GM19328 (cell line): ENCODE results near the gene CPOX.
"Not testable (repeated sequence)": the region's sequence is repeated elsewhere in the genome, so short reads cannot be mapped to it uniquely, and the experiment has no call there.

ENCODE experiments used
- ATAC-seq: cut with Tn5 transposase; IDR thresholded peaks from one replicate; pipeline ENCODE4 v1.9.1; 2021; ENCODE audit warnings: mild to moderate bottlenecking, moderate library complexity; ENCODE audit not compliant: unreplicated experiment

The CPOX gene

DNA sequence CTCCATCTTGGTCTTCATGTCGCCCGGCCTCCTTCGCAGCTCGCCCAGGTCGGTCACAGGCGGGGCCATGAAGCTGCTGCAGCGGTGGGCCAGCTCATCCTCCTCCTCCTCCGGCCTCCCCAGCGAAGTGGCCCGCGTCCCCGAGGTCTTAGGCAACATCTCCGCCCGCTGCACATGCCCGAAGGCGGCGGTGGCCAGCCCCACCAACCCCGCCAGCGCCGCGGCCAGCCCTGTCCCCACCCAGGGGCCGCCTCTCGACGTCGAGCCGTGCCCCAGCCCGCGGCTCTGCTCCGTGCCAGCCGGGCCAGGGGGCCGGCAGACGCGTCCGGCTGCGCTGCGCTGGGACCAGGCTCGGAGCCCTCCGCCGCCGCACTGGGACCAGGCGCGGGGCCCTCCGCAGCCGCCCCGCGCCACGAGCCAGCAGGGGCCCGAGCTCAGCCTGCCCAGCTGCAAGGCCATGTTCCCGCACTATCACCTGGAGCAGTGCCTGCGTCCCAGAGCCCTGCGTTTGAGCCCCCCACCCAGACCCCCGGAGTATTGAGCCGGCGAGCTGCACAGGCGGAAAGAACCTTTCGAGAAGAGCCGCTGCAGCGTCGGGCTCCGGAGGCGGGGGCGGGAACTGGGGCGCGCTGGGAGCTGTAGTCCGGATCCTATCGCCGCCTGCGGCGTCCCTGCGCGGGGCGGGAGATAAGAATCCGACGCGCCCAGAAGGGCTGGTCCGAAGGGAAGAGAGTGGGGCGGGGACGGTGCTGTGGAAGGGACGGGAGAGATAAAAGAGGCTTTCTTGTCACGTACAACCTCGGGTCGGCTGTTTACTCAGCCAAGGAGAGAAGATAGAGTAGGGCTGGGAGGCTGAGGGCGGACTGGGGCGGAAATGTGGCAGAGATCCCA is at the start of gene CPOX:
Gene CPOX, minus strand, starts transcription at position 566 of the 891 bp plus-strand sequence. Its CDS starts 107 bp downstream, at position 459.
- ATAC-seq: peak; percentile 89

DNA sequence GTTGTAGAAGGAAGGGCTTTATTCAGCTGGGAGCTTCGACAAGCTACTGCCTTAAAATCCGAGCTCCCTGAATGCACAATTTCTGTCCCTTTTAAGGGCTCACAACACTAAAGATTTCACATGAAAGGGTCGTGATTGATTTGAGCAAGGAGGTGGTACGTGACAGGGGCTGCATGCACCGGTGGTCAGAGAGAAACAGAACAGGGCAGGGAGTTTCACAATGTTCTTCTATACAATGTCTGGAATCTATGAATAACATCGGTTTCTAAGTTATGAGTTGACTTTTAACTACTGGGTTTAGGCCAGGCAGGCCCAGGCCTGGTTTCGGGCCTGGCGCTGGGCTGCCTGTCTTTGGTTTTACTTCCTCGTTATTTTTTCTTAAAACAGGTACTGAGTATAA is 49.4 kb upstream of the CPOX start:
- ATAC-seq: not testable (repeated sequence)

DNA sequence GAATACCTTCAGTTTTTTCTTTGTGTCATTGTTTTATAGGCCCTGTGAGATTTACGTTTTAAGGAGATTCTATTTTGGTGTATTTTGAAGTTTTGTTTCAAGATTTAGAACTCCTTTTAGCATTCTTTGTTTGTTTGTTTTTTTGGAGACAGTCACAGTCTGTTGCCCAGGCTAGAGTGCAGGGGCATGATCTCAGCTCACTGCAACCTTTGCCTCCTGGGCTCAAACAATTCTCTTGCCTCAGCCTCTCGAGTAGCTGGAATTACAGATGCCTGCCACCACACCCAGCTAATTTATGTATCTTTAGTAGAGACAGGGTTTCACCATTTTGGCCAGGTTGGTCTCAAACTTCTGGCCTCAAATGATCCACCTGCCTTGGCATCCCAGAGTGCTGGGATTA is 48.3 kb upstream of the CPOX start:
- not testable (repeated sequence) for ATAC-seq

DNA sequence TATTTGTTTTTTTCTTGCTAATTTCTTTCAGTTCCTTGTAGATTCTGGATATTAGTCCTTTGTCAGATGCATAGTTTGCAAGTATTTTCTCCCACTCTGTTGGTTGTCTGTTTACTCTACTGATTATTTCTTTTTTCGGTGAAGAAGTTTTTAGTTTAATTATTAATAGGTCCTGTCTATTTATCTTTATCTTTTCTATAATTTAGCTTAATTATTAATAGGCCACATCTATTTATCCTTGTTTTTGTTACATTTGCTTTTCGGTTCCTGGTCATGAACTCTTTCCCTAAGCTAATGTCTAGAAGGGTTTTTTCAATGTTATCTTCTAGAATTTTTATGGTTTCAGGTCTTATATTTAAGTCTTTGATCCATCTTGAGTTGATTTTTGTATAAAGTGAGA is 45.1 kb upstream of the CPOX start:
- not testable (repeated sequence) for ATAC-seq

DNA sequence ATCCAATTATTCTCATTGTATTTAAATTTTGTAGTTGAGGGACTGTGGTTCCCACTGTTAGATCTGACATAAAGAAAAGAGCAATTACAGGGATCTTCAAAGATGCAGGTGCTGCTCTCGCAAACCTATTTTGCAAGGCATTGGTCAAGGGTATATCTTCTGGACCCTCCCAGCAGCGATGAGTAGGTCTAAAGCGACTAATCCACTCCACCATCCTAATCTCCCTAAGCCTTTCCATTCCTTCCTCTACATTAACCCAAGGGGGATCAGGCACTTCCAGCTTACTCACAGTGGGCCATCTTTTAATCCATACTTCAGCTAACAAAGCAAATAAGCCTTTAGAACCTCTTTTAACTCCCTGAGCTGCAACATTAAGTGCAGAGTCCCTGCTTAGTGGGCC is 37.0 kb upstream of the CPOX start:
- no peak for ATAC-seq

DNA sequence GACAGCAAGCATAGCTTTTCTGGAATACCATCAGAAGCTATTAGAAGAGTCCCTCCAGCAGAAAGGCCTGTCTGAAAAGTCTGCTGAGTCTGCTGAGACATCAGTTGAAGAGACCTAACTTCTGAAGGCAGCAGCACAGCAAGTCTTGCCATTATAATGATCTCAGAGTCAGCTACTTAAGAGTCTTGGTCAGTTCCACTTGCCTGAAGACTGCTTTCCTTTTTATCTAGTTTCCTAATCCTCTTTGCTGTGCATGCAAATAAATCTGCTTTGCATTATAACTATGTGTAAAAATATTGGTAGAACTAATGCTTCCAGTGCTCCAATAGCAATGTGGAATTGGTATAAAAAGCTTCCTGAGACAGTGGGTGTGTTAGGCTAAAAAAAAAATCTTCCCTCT is 34.9 kb upstream of the CPOX start:
- no peak for ATAC-seq

DNA sequence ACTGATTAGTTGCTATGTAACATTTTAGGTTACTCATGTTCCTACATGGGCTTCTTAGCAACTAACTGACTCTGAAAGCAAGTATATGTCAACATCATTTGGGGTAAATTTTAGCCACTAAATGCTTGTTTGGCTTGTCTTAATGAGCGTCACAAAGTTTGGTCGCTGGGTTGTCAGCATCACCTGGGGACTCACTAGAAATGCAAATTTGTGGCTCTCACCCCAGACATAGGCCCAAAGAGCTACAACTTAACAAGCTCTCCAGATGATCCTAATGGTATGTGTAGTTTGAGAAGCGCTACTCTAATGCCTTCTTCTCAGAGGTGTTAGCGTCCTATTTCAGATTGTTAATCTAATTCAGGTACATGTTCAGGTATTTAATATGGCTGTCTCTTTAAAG is 32.7 kb upstream of the CPOX start:
- ATAC-seq: no peak

DNA sequence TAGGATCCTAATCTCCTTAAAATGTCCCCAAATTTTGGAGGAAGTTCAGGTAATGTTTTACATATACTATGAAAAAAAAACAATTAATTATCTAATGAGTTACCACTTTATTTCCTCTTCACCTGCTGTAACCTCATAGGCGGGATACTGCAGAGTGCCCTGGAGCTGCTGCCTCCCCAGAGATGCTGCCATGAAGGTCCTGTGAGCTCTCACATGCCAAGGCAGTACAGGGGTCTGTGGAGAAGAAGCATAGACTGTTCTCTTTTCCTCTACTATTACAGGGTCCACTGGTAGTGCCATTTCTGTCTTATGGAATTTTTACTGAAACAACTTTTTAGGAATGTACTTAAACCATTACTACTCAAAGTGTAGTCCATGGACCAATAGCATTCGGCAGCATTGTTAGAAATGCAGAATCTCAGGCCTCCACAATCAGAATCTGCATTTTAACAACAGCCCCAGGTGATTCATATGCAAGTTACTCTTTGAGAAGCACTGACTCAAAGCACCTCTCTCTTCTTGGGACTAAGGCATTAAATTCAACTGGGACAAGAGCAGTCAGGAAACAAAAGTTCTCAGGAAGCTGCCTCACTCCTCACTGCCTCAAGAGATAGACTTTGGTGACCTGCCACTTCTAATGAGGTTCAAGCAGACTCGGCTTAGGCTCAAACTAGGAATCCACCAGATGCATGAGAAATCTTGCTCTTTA is 30.3 kb upstream of the CPOX start:
- ATAC-seq: no peak

DNA sequence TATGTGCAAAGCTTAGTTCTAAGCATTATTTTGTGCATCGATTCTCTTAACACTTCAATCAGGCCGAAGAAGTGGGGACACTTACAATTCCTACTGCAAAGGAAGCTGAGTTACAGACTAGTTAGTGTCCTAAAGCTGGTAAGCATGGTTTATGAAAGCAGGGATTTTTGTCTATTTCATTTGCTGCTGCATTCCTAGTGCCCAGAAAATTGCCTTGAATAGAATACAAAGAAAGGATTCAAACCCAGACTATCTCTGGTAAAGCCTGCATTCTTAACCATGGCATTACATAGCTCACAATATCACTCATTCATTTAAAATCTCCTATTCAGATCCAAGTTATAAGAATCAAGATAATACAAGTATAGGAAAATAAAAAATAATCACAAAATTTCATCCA is 24.4 kb upstream of the CPOX start:
- ATAC-seq: no peak

DNA sequence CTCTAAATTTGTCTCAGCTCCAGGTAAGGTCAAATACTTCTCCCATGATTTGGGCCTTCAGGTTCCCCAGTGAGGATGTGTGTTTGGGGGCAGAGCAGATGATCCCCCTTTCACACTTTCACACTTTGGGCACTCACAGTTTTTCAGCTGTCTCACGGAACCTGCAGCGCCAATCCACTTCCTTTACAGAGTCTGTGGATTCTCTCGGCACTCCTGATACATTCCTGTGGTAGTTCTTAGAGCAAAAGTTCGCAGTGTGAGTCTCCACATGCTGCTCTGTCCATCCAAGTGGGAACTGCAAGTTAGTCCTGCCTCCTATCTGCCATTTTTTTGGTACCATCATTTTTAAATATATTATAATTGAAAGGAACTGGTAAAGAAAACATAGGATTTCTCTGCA is 20.2 kb upstream of the CPOX start:
- no peak for ATAC-seq

DNA sequence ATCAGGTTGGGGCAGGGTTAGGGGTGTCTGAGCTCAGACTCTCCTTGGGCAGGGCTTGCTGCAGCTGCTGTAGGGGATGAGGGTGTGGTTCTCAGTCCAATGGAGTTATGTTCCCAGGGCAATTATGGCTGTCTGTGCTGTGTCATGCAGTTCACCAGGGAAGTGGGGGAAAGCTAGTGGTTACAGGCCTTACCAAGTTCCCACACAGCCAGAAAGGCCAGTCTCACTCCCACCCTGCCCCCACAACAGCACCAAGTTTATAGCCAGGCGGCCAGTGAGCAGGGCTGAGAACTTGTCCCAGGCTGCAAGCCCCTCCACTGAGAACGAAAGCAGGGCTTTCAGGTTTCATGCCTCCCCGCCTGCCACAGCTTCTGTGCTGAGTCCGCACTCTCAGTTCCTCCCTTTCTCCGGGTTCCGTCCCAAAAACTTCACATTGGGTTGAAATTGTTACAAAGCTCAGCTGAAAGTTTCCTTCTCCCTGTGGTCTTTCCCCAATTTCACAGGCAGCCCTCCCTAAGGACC is 19.6 kb upstream of the CPOX start:
- ATAC-seq: peak; percentile 85

DNA sequence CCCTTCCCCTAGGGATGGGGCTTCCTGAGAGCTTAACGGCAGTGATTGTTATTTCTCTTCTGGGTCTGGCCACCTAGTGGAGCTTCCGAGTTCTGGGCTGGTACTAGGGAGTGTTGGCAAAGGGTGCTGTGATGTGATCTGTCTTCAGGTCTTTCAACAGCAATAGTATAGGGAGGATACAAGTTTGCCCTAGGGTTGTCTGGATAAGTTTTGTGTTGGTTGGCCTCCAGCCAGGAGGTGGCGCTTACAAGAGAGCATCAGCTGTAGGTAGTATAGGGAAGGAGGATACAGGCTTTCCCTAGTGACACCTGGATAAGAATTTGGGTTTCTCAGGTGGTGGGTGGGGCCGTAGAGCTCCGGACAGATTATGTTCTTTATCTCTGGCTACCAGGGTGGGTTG is 19.2 kb upstream of the CPOX start:
- peak; percentile 47 for ATAC-seq

DNA sequence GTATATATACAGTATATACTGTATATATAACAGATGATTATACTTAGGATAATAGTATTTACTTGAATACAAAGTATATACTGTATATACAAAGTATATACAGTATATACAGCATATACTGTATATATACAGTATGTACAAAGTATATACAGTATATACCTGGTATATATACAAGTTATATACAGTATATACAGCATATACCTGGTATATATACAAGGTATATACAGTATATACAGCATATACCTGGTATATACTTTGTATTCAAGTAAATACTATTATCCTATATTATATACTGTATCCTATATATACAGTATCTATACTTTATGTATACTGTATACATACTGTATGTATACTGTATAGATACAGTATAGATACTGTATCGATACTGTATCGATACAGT is 14.6 kb upstream of the CPOX start:
- ATAC-seq: no peak

DNA sequence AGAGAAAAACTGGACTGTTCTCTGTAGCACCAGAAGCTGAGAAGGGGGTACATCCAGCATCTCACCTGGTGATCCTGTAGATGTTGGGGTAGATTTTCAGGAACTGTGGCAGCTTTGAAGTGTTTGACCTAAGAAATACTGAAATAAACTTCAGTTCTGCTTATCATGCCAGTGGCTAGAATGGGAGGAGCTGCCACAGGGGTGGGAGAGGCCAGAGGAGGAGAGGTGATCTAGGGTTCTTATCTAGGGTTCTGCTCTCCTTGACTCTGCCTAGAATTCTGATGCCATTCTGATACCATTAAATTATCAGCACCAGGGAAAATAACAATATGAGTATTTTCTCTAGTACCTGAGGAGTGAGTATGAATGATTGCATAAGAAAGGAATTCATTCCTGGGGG is 10.2 kb upstream of the CPOX start:
- no peak for ATAC-seq

DNA sequence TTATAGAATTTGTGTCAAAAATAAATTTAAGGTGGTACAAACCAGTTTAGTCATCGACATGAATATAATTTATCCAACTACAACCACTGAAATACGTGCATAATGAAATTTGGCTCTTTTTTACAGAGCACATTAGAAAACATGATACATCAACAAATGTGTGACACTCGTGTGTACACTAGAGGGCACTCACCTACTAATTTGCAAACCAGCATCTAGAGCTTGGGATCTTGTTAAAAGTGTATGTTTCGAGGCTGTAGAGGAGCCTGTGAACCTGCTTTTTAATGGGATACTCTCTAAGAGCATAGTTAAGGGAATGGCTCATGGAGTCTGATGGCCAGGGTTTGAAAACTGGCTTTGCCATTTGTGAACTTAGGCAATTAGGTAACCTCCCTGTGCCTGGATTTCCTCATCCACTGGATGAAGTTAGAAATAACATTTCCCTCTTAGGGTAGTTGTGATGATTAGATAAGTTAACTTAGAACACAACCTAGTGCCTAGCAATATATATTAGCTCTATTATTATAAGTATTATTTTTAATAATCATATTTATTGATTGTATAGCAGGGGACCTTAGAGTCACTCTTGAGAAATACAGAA is 8.8 kb upstream of the CPOX start:
- ATAC-seq: peak; percentile 54

DNA sequence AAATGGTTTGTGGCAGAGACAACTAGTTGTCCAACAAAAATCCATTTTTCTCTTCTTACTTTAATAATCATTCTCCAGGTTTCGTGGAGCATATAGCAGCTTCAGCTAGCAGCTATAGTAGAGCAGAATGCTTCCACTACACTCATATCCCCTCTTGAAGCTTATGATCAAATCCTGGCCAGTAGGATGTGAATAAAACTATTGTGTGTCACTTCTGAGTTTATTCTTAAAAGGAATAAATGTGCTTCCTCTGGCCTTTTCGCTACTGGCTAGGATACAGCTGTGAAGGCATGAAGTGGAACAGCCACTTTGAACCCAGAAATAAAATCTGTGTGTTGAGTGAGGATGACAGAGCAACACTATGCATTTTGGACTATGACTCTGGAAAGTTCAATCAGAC is 7.8 kb upstream of the CPOX start:
- ATAC-seq: no peak

DNA sequence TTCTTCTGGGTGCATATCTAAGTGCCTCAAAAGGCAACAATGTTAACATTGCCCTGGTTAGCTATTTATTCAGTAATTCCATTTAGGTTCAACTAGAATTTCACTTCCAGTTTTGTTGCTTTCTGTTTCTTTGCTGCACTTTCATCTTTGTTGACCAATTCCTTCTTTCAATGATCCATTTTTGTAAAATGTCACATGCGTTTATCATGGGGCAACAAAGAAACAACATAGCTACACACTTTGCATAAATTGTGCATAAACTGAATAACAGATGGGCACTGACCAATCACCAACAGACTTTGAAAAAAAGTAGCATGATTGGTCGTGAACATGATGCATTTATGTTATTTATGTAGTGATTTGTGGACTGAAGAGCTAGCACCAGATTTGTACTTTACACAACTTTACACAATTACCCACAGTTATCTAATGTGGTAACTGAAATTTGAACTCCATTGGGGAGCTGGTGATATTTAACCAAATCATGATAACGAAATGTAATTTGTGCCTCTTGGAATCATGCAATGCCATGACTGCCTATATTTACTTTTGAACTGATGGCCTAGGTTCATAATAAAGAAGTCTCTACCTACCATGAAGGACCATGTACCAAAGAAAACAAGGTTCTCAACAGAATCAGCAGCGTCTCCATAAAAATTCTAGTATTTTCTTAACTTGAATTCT is 7.1 kb upstream of the CPOX start:
- ATAC-seq: no peak

DNA sequence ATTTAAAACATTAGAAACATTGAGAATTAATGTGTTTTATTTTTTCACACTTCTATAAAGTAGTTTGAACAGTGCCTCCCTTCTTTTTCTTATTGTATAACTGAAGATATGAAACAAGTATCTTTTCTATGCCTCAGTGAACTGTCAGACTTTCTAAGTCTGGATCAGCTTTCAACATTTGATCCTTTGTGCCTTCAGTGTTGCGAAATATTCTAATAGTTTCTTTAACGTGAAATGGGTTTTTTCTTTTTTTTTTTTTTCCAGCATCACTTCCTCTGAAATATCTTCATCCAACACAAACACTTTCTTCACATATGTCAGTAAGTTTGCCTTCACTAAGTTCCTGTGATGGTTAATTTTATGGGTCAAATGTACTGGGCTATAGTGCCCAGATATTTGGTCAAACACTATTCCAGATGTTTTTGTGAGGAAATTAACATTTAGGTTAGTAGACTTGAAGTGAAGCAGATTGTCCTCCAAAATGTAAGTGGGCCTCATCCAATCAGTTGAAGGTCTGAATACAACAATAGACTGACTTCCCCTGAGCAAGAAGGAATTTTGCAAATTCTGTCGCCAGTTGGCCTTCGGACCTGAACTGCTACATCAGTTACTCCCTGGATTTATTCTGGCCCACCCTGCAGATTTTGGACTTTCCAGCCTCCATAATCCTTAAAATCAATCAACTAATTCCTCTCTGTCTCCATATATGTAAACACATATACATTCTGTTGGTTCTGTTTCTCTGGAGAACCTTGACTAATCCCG is 6.4 kb upstream of the CPOX start:
- ATAC-seq: no peak

DNA sequence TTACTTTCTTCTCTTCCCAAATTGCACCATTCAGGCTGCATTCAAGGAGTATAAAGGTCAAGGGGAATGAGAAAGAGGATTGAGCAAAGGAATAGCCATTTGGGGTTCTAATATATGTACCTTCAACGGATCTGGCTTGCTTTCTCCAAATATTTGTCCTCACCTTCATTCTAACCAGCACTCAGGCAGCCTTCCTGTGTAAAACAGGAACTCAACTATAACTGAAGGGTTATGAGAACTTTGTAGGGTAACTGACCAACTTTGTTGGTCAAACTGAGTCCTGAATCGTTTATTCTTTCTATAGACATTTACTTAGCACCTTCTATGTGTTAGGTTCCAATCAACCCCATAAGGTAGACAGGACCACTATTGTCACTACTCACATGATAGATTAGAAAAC is 5.1 kb upstream of the CPOX start:
- no peak for ATAC-seq
